Lower lobe of right lung (tissue), 2 donors: ENCODE results near the gene IRS4. TPM values are rescaled to one million over a fixed set of nuclear protein-coding genes. Genes with fewer than 3 reads are reported as not detected.
A peak's percentile ranks its signal among the peaks of the same experiment; 100 is the strongest.

Source experiments
- ATAC-seq, 2 donors: fragments of 200-7000 bp; cut with Tn5 transposase; one replicate each; pipeline ENCODE4 v1.9.1; 2020 to 2022; ENCODE audit warnings: mild to moderate bottlenecking in 2 of 2, moderate library complexity in 2 of 2
- DNase-seq: peaks from one replicate; pipeline ENCODE4 v3.0.0-alpha.2; 2020
- H3K27ac ChIP-seq: fragments of 200-600 bp; one replicate; pipeline ENCODE4 v1.8.0; 2022
- H3K27me3 ChIP-seq: fragments of 200-600 bp; one replicate; pipeline ENCODE4 v1.8.0; 2022; ENCODE audit warnings: low read depth
- H3K36me3 ChIP-seq: fragments of 200-600 bp; one replicate; pipeline ENCODE4 v1.8.0; 2022; ENCODE audit warnings: mild to moderate bottlenecking
- H3K4me1 ChIP-seq: fragments of 200-600 bp; one replicate; pipeline ENCODE4 v1.8.0; 2022
- H3K4me3 ChIP-seq: fragments of 200-600 bp; one replicate; pipeline ENCODE4 v1.8.0; 2022; ENCODE audit warnings: mild to moderate bottlenecking
- H3K9me3 ChIP-seq: fragments of 200-600 bp; one replicate; pipeline ENCODE4 v1.8.0; 2022
- CTCF ChIP-seq: fragments of 200-600 bp; IDR thresholded peaks from one replicate; pipeline ENCODE4 v1.8.0; 2022; ENCODE audit warnings: antibody characterized with exemption, mild to moderate bottlenecking
- intact Hi-C: fragments of 100-400 bp; cut with DNase I; formaldehyde crosslinking; loops from one replicate; pipeline ENCODE4 v1.11.0; 2022
- total RNA-seq: library from RNA; stranded (reverse); fragmentation: NEBNext Ultra II Directional; extraction: Animal tissue kit (Norgen Biotek cat#: 25700); gene quantifications from one replicate; pipeline ENCODE4 v1.2.1, GENCODE V29; 2021
- donor health status: DM: no; HTN: yes; CAD: no; lungs with severe emphysema.

Gene IRS4
- total RNA-seq, 1 donor from 2014 or later, result 0.09 TPM

- no peak for ATAC-seq
- H3K27ac ChIP-seq, result no peak overlapping the region
- H3K36me3 ChIP-seq, result no peaks in the 10 kb centered on the region
- H3K27me3 ChIP-seq, result no peaks in the 10 kb centered on the region
- intact Hi-C loops, result no loop called here
- H3K9me3 ChIP-seq, result no peaks in the 10 kb centered on the region
- TF ChIP-seq CTCF, result peak; percentile 9
- H3K4me3 ChIP-seq, result no peak overlapping the region
- no peak for DNase-seq
- no peaks in the 10 kb centered on the region for H3K4me1 ChIP-seq
These were observed 37.0 kb downstream of the IRS4 start for GRCh38 chrX:108699368-108699767.

- Histone ChIP-seq H3K36me3 (no peaks in the 10 kb centered on the region), H3K9me3 (no peaks in the 10 kb centered on the region), H3K4me3 (no peak overlapping the region), H3K27ac (no peak overlapping the region), H3K27me3 (no peaks in the 10 kb centered on the region), H3K4me1 (no peaks in the 10 kb centered on the region)
- intact Hi-C loops, result no loop called here
- DNase-seq (no peak), ATAC-seq (no peak)
- TF ChIP-seq CTCF, result no peak
These were observed 39.7 kb downstream of the IRS4 start for GRCh38 chrX:108696690-108697089.
